Thyroid gland (tissue), 4 donors: ENCODE results near the gene DAND5.
"Not testable (repeated sequence)": the region's sequence is repeated elsewhere in the genome, so short reads cannot be mapped to it uniquely, and the experiment has no call there.

Source experiments
- CTCF ChIP-seq, 6 experiments: fragments of 200-600 bp in 3 of 6; fragments of 450-650 bp in 3 of 6; sonication (generic) in 3 of 6; IDR thresholded peaks; one replicate each; pipeline ENCODE4 v1.5.1; 2016 to 2019; ENCODE audit warnings: antibody characterized with exemption in 6 of 6, mild to moderate bottlenecking in 2 of 6, inconsistent platforms in 1 of 6, moderate library complexity in 1 of 6
- POLR2A ChIP-seq, 2 donors: fragments of 450-650 bp; IDR thresholded peaks; one replicate each; pipeline ENCODE4 v1.6.1; 2017; ENCODE audit warnings: antibody characterized with exemption in 2 of 2, mild to moderate bottlenecking in 2 of 2, moderate library complexity in 1 of 2

GRCh38 chr19:12976109-12976508 is 6.7 kb downstream of the DAND5 start:
- not testable (repeated sequence) for TF ChIP-seq CTCF, POLR2A (IDR thresholded peaks at IDR 0.05)
